ENCODE results near the gene SMURF1.
"Not testable (repeated sequence)": the region's sequence is repeated elsewhere in the genome, so short reads cannot be mapped to it uniquely, and the experiment has no call there.

SMURF1 gene

DNA sequence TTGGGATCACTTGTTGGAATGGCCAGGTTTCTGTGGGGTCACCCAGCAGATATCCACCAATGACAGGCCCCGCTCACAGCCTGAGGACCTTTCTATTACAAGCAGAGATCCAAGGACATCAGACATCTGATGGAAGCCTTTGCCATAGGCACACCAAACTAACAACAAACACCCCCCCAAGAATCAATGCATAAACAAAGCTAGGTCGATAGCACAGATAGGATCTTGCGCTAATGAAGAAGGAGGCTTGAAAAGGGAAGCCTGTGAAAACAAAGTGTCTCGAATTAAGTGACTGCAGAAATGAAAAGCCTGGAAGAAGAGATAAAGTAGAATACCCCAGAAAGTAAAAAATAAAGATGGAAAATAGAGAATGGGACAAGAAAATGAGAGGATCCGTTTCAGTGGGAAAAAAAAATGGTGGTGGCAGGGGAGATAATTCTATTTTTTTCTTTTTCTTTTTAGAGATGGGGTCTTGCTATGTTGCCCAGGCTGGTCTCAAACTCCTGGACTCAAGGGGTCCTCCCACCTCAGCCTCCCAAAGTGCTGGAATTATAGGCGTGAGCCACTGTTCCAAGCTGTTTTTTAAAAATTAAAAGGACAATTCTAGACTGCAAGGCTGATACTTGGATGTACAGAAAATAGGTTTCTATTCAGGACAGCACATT is 26.3 kb upstream of the SMURF1 start:
- no peaks in the 10 kb centered on the region for H3K27me3 ChIP-seq (ENCODE audit: control insufficient read depth, insufficient read depth, low read length)
- no peaks in the 10 kb centered on the region for H3K36me3 ChIP-seq (ENCODE audit: control insufficient read depth, insufficient read depth, low read length)
- H3K4me1 ChIP-seq (ENCODE audit: control insufficient read depth, insufficient read depth, low read length) = no peaks in the 10 kb centered on the region
- no peaks in the 10 kb centered on the region for H3K9me3 ChIP-seq (ENCODE audit: control insufficient read depth, insufficient read depth, low read length)
- H3K4me3 ChIP-seq (ENCODE audit: low read depth, low read length) = no peak overlapping the region
- no peak overlapping the region for H3K9ac ChIP-seq (ENCODE audit: low read depth, low read length)

DNA sequence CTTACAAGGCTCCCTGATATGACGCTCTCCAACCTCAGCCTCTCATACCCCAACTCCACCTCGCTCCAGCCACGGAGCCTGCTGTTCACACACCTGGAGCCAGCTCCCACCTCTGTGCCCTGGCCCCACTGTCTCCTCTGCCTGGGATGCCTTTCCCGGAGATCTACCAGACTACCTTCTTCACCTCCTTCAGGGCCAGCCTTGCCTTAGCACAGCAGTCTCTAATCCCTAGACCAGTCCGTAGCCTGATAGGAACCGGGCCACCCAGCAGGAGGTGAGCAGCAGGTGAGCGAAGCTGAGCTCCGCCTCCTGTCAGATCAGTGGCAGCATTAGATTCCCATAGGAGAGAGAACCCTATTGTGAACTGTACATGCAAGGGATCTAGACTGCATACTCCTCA is 23.2 kb upstream of the SMURF1 start:
- H3K36me3 ChIP-seq (ENCODE audit: control insufficient read depth, insufficient read depth, low read length) = no peaks in the 10 kb centered on the region
- H3K27me3 ChIP-seq (ENCODE audit: control insufficient read depth, insufficient read depth, low read length) = no peaks in the 10 kb centered on the region
- H3K9me3 ChIP-seq (ENCODE audit: control insufficient read depth, insufficient read depth, low read length) = no peaks in the 10 kb centered on the region
- H3K4me1 ChIP-seq (ENCODE audit: control insufficient read depth, insufficient read depth, low read length) = peaks cover 3% of the 10 kb centered on the region
- H3K9ac ChIP-seq (ENCODE audit: low read depth, low read length) = no peak overlapping the region
- no peak overlapping the region for H3K4me3 ChIP-seq (ENCODE audit: low read depth, low read length)

DNA sequence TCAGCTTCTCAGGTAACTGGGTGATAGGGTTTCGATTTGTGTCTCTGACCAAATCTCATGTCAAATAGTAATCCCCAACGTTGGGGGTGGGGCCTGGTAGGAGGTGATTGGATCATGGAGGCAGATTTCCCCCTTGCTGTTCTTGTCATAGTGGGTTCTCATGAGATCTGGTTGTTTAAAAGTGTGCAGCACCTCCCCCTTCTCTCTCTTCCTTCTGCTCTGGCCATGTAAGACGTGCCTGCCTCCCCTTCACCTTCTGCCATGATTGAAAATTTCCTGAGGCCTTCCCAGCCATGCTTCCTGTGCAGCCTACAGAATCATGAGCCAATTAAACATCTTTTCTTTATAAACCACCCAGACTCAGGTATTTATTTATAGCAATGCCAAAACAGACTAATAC is 21.9 kb upstream of the SMURF1 start:
- Histone ChIP-seq H3K9me3 (ENCODE audit: control insufficient read depth, insufficient read depth, low read length) (no peaks in the 10 kb centered on the region), H3K4me3 (ENCODE audit: low read depth, low read length) (no peak overlapping the region), H3K9ac (ENCODE audit: low read depth, low read length) (no peak overlapping the region), H3K4me1 (ENCODE audit: control insufficient read depth, insufficient read depth, low read length) (peaks cover 3% of the 10 kb centered on the region), H3K27me3 (ENCODE audit: control insufficient read depth, insufficient read depth, low read length) (no peaks in the 10 kb centered on the region), H3K36me3 (ENCODE audit: control insufficient read depth, insufficient read depth, low read length) (no peaks in the 10 kb centered on the region)

DNA sequence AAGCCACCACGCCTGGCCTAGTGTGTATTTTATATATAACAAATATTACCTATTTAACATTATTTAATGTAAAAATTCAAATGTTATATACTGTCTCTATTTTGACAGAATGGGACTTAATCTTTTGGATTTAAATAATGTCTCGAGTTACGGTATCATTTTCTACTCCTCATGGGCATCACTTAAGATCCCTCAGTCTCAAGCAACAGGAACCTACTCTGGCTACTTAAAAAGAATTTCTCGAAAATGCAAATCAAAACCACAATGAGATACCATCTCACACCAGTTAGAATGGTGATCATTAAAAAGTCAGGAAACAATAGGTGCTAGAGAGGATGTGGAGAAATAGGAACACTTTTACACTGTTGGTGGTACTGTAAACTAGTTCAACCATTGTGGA is 19.8 kb upstream of the SMURF1 start:
- not testable (repeated sequence) for H3K4me1 ChIP-seq (ENCODE audit: control insufficient read depth, insufficient read depth, low read length); H3K9me3 ChIP-seq (ENCODE audit: control insufficient read depth, insufficient read depth, low read length); H3K9ac ChIP-seq (ENCODE audit: low read depth, low read length); H3K27me3 ChIP-seq (ENCODE audit: control insufficient read depth, insufficient read depth, low read length); H3K4me3 ChIP-seq (ENCODE audit: low read depth, low read length); H3K36me3 ChIP-seq (ENCODE audit: control insufficient read depth, insufficient read depth, low read length)

DNA sequence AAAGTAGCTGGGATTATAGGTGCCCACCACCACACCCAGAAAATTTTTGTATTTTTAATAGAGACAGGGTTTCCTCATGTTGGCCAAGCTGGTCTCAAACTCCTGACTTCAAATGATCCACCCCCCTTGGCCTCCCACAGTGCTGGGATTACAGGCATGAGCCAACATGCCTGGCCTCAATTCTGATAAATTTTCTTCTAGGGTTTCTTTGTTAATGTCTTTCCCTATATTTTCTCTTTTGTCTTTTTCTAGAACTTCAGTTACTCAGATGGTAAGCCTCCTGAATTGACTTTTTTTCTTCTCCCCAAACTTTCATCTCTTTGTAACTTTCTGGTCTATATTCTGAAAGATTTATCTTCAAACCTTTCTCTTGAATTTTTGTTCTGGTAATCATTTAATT is 12.7 kb upstream of the SMURF1 start:
- H3K9me3 ChIP-seq (ENCODE audit: control insufficient read depth, insufficient read depth, low read length) = no peaks in the 10 kb centered on the region
- H3K9ac ChIP-seq (ENCODE audit: low read depth, low read length) = no peak overlapping the region
- no peaks in the 10 kb centered on the region for H3K27me3 ChIP-seq (ENCODE audit: control insufficient read depth, insufficient read depth, low read length)
- no peaks in the 10 kb centered on the region for H3K4me1 ChIP-seq (ENCODE audit: control insufficient read depth, insufficient read depth, low read length)
- H3K36me3 ChIP-seq (ENCODE audit: control insufficient read depth, insufficient read depth, low read length) = no peaks in the 10 kb centered on the region
- no peak overlapping the region for H3K4me3 ChIP-seq (ENCODE audit: low read depth, low read length)

DNA sequence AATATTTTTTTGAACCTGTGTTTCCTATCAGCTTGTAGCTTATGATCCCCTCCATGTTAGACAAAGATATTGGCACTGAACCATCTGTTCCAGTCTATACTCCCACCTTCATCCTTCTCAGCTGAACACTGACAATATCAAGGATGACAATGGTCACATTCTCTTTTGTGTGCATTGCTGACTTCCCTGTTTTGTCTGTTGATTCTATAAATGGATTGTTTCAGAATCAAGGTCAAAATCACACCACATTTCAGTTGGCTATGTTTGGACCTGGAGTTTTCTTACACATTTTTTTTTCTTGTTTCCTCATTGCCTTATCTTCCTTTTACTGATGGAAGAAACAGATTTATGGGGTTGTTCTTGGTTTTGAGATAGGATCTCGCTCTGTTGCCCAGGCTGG is 11.3 kb upstream of the SMURF1 start:
- Histone ChIP-seq H3K4me1 (ENCODE audit: control insufficient read depth, insufficient read depth, low read length) (no peaks in the 10 kb centered on the region), H3K36me3 (ENCODE audit: control insufficient read depth, insufficient read depth, low read length) (no peaks in the 10 kb centered on the region), H3K27me3 (ENCODE audit: control insufficient read depth, insufficient read depth, low read length) (no peaks in the 10 kb centered on the region), H3K4me3 (ENCODE audit: low read depth, low read length) (no peak overlapping the region), H3K9ac (ENCODE audit: low read depth, low read length) (no peak overlapping the region), H3K9me3 (ENCODE audit: control insufficient read depth, insufficient read depth, low read length) (no peaks in the 10 kb centered on the region)

DNA sequence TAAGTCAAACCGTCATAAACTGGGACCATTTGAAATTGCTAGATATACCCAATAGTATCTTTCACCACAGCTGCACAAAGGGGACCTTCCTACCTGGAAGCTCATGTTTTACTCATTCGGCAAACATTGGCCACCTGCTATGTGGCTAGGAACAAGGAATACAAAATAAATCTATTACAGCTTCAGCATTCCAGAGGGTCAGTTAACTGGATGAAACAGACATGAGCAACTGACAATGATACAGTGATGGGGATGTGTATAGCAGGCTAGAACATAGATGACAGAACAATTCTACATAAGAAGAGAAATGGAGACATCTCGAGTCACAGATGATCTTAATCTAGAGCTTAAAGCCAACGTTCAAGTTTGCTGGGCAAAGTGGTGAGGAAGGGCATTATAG is 3.1 kb upstream of the SMURF1 start:
- Histone ChIP-seq H3K36me3 (ENCODE audit: control insufficient read depth, insufficient read depth, low read length) (no peaks in the 10 kb centered on the region), H3K27me3 (ENCODE audit: control insufficient read depth, insufficient read depth, low read length) (no peaks in the 10 kb centered on the region), H3K9me3 (ENCODE audit: control insufficient read depth, insufficient read depth, low read length) (no peaks in the 10 kb centered on the region), H3K9ac (ENCODE audit: low read depth, low read length) (no peak overlapping the region), H3K4me1 (ENCODE audit: control insufficient read depth, insufficient read depth, low read length) (no peaks in the 10 kb centered on the region), H3K4me3 (ENCODE audit: low read depth, low read length) (no peak overlapping the region)

DNA sequence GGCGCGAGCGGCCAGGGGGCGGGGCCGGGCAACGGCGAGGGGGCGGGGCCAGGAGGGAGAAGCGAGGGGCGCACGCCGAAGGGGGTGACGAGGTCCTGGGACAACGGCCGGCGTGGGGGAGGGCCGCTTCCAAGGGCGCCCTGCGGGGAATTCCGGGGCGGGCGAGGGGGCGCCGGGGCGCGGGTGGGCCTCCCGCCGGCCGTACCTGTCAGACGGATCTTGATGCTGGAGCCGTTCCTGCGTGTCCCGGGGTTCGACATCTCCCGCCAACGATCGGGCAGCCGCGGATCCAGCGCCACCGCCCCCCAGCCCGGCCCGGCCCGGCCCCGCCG is 421 bp downstream of the SMURF1 start:
- no peaks in the 10 kb centered on the region for H3K9me3 ChIP-seq (ENCODE audit: control insufficient read depth, insufficient read depth, low read length)
- H3K27me3 ChIP-seq (ENCODE audit: control insufficient read depth, insufficient read depth, low read length) = no peaks in the 10 kb centered on the region
- no peak overlapping the region for H3K9ac ChIP-seq (ENCODE audit: low read depth, low read length)
- no peaks in the 10 kb centered on the region for H3K36me3 ChIP-seq (ENCODE audit: control insufficient read depth, insufficient read depth, low read length)
- peak overlapping the region; percentile 30 for H3K4me3 ChIP-seq (ENCODE audit: low read depth, low read length)
- H3K4me1 ChIP-seq (ENCODE audit: control insufficient read depth, insufficient read depth, low read length) = peaks cover 15% of the 10 kb centered on the region

DNA sequence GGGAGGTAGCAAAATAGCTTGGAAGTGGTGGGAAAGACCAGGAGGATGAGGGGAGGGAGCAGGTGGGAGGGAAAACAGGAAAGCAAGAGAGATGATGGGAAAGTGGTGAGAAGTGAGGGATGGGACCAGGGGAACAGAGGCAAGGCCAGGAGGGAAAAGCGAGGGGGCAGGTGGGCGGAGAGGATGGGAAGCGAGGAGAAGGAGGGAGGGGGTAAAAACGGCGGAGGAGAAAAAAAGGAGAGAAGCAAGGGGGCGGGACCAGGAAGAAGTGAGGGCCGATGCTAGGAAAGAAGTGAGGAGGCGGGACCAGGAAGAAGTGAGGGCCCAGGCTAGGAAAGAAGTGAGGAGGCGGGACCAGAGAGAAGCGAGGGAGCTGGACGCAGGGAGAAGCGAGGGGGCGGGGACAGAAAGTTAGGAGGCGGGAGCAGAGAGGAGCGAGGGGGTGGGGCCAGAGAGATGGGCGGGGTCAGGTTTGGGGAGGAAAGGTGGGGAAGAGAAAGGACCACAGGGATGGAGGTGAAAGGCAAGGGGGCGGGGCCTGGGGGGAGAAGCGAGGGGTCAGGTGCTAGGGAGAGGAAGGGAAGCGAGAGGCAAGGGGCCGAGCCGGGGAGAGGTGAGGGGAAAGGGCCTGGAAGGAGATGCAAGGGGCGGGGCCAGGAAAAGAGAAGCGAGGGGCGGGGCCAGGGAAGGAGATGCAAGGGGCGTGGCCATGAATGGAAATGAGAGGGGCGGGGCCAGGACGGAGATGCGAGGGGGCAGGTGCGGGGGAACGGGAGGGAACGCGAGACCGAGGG is 984 bp downstream of the SMURF1 start:
- peak overlapping the region; percentile 67 for H3K4me3 ChIP-seq (ENCODE audit: low read depth, low read length)
- no peaks in the 10 kb centered on the region for H3K36me3 ChIP-seq (ENCODE audit: control insufficient read depth, insufficient read depth, low read length)
- no peaks in the 10 kb centered on the region for H3K9me3 ChIP-seq (ENCODE audit: control insufficient read depth, insufficient read depth, low read length)
- no peak overlapping the region for H3K9ac ChIP-seq (ENCODE audit: low read depth, low read length)
- H3K27me3 ChIP-seq (ENCODE audit: control insufficient read depth, insufficient read depth, low read length) = no peaks in the 10 kb centered on the region
- H3K4me1 ChIP-seq (ENCODE audit: control insufficient read depth, insufficient read depth, low read length) = peaks cover 18% of the 10 kb centered on the region

DNA sequence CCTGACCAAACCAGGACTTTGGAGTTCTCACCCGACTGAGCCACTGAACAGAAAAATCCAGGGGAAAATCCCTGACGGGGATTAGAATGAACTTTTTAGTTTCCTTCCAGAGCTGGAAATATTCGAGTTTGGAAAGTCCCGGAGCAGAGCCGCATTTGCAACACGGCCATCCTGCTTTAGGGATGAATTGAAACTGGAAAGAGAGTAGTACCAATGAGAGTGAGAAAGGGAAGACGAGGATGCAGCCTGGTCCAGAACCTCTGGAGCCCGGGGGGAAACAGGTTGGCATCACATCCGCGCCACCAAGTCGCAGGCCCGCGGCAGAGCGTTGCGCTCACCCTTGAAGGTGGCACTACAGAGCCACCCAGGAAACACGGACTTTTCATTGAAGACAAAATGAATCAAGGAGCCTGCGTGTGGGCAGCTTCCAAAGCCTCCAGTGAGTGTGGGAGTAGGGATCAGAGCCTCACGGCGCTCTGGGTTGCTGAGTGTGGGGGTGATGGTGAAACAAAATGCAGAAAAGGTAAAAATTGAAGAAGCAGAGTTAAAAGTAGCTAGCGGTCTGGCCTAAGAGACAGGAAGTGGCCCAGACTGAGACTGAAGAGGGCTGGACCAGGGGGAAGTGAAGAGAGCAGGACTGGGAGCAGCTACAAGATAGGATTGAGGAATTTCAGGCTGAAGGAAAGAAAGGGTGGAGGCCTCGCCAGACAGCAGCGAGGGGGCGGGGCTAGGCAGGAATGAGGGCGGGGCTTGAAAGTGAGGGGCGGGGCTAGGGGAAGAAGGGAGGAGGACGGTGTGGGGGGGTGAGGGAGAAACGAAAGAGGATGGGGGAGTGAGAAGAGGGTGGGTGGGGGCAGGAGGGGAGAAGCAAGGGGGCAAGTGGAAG is 1.8 kb downstream of the SMURF1 start:
- Histone ChIP-seq H3K36me3 (ENCODE audit: control insufficient read depth, insufficient read depth, low read length) (no peaks in the 10 kb centered on the region), H3K4me3 (ENCODE audit: low read depth, low read length) (peak overlapping the region; percentile 75), H3K27me3 (ENCODE audit: control insufficient read depth, insufficient read depth, low read length) (no peaks in the 10 kb centered on the region), H3K4me1 (ENCODE audit: control insufficient read depth, insufficient read depth, low read length) (peaks cover 25% of the 10 kb centered on the region), H3K9ac (ENCODE audit: low read depth, low read length) (peak overlapping the region; percentile 57), H3K9me3 (ENCODE audit: control insufficient read depth, insufficient read depth, low read length) (no peaks in the 10 kb centered on the region)

DNA sequence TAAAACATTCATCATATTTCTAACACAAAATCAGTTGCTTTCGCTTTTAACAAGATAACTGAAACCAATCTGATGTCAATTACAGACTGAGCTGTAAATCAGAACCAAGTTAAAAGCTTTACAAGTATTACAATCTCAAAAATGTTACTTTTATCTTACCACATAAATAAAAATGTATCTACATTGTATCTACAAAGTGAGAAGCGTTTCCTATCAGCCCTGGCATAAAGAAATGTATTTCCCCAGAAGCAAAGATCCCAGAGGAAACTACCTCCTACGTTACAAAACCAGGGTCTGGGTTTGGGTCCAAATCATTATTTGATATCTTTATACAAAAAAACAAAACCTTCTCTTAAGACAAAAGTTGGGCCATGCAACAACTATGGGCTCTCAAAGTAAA is 2.6 kb downstream of the SMURF1 start:
- Histone ChIP-seq H3K4me1 (ENCODE audit: control insufficient read depth, insufficient read depth, low read length) (peaks cover 25% of the 10 kb centered on the region), H3K9ac (ENCODE audit: low read depth, low read length) (no peak overlapping the region), H3K36me3 (ENCODE audit: control insufficient read depth, insufficient read depth, low read length) (no peaks in the 10 kb centered on the region), H3K9me3 (ENCODE audit: control insufficient read depth, insufficient read depth, low read length) (no peaks in the 10 kb centered on the region), H3K4me3 (ENCODE audit: low read depth, low read length) (peak overlapping the region; percentile 75), H3K27me3 (ENCODE audit: control insufficient read depth, insufficient read depth, low read length) (no peaks in the 10 kb centered on the region)

All from iPS-15b (cell line).